Stimulated activated naive CD4-positive, alpha-beta T cell (primary cell): ENCODE results near the gene SIK1.
"Not testable (repeated sequence)": the region's sequence is repeated elsewhere in the genome, so short reads cannot be mapped to it uniquely, and the experiment has no call there.

ENCODE experiments used
- DNase-seq, 6 experiments: peaks; one replicate each; lab custom pipeline; 2025; lab: John Stamatoyannopoulos, UW

Gene SIK1

DNA sequence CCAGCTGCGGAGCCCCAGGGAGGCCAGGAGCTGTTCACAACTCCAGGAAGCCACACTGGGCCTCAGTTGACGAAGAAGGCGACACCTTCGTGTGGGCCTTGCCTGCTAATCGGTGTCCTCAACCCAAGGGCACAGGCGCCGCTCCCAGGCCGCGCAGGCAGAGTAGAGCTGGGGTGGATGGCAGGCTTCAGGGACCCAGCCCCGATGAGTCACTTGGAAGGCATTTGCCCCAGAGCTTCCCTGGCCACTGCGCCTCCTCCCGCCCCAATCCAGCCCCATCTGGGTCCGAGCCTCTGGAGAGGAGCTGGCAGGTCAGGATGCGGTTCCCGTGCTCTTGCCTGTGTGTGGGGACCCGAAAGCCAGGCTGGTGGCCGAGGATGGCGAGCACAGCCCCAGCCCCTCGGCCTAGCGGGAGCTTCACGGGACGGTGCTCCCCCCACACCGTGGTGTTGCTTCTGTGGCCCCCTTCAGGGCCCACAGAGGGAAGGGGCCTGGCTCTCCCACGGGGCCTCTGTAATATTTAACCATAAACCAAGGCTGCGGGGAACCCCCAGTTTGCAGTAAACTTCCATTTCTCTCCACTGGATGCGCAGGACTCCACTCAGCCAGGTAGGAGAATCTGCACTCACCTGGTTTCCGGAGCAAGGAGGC lies 30.0 kb downstream of the SIK1 start:
- DNase-seq: not testable (repeated sequence)

DNA sequence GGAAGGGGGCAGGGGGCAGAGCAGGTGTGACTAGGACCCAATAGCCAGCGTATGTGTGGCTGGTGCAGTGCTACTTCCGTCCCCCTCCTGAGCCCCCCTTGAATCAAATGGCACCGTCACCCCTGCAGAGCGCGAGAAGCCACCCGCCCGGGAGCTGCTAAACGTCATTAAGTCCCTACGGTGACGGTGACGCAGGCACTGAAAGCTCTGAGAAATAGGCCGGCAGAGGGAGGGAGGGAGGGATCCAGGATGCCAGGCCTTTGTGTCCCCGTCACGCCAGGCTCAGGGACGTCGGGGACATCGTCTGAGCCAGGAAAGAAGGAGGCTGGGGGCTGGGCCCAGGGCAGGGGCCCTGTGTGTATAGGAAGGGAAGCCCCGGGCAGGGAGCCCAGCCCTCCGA lies 43.6 kb downstream of the SIK1 start:
- DNase-seq: not testable (repeated sequence)

DNA sequence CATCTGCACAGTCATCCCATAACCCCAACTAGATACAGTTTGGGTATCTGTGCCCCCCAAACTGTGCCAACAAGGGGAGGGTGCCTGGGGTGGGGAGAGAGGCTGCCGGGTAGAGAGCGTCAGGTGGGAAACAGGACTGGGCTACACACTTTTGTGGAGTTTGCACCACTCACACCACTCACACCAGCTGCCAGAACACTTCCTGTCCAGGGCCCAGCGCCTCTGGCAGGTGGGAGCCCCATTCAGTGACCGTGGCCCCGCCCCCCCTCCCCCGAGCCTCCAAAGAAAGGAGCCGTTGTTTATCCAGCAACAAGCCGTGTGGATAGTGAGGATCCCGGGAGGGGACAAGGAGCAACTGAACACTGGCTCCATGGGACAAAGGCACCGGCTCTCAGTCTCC lies 44.0 kb downstream of the SIK1 start:
- not testable (repeated sequence) for DNase-seq

DNA sequence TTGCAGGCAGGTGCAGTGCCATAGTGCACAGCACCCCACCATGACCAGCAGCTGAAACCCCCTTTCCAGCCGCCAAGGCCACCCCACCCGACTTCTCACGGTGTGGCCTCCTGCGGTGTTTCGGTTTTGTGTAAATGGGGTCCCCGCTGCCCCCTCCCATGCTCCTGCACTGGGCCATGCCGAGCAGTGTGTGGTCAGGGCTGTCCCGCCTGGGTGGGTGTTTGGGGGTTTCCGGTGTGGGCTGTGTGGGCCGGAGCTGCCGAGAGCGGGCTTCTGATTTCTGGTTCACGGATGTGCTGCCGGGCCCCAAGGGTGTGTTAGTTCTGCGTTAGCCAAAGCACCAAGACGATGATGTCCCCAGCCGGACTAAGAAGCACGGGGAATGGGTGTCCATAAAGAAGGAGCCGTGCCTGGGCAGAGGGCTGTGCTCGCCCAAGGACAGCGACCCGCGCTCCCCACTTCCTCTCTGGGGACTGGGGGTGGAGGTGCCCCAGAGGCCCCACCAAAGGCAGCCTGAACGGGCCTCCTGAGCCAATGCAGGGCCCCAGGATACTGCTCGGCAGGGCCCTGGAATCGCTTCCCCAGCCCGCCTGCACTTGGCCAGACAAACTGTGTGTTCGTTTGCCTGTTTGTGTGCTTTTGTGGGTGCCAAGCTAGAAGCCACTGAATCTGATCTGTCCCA lies 45.9 kb downstream of the SIK1 start:
- not testable (repeated sequence) for DNase-seq

DNA sequence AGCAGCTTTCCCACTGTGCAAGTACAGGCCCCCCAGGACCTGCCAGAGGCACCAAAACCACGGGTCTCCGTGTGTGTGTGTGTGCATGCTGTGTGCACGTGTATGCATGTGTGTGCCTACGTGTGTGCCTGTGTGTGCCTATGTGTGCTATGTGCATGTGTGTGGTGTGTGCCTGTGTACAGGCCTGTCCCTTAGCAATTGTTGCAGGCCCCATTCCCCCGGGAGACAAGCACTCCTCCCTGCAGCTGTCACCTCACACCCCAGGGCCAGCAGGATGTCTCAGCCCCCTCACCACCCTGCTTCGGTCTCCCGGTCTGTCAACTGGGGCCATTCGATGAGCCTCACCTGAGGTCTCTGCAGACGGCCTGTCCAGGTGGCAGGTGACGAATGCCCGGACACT lies 46.6 kb downstream of the SIK1 start:
- DNase-seq: not testable (repeated sequence)

DNA sequence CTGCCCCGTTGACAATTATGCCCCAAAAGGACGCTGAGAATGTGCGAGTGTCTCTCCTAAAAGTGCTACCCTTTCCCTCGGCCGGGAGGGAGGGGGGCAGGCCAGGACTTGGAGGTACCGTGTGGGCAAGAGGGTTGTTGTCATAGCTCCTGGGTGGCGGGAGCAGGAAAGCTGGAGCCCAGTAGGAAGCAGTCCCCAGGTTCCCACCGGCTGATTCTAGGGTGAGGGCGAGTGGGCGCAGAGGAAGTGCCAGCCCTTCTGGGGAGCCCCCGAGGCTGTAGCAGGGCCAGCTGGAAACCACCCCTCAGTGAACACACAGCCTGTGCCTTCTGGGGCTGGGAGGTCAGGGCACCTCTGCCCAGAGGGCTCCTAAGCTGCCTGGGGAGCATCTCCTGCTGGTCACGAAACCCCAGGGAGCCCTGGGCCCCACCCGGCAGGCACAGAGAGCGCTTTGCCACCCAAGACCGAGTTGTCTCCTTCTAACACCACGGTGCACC lies 47.3 kb downstream of the SIK1 start:
- DNase-seq: not testable (repeated sequence)

DNA sequence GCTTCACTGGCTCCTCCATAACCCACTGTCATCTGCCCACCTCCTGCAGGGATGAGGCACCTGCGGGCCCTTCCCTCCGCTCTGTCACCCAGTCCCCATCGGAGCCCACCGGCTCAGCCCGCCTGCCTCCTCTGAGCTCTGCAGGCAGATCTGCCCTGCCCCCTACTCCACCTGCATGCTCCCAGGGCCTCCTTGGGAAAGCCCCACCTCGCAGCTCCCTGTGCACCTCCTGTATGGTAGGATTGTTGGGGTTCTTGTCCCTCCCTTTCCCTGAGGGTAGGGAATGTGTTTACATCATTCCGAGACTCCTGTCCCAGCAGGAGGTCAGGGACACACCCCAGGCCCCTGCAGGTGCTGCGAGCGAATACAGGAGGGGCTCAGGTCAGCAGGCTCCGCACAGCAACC lies 50.5 kb downstream of the SIK1 start:
- DNase-seq: no peak

DNA sequence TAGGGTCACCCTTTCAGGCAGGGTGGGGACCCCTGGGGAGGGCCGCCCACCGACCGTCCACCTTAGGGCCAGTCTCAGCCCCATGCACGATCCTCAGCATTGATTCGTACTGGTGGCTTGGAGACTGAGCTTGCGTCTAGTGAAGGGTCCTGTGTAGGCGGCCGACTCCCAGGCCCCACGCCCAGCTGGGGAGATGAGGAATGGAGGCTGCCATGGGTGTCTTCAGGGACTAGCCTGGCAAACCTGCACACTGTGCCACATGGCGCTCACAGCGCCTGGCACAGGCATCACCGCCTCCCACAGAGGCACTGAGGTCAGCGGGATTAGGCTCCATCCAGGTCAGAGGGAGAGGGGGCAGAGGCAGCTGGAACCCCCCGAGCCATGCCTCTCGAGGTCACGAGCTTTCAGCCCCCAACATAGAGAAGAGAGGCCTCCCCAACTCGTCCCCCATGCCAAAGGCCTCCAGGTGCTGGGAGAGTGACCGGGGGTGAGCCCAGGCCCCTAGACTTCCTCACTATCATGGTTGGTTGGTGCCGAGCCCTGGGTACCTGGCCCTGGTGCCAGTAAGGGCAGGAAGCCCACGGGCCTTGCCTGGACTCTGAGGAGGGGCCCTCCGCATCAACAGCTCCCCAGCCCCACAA lies 51.0 kb downstream of the SIK1 start:
- DNase-seq: no peak

DNA sequence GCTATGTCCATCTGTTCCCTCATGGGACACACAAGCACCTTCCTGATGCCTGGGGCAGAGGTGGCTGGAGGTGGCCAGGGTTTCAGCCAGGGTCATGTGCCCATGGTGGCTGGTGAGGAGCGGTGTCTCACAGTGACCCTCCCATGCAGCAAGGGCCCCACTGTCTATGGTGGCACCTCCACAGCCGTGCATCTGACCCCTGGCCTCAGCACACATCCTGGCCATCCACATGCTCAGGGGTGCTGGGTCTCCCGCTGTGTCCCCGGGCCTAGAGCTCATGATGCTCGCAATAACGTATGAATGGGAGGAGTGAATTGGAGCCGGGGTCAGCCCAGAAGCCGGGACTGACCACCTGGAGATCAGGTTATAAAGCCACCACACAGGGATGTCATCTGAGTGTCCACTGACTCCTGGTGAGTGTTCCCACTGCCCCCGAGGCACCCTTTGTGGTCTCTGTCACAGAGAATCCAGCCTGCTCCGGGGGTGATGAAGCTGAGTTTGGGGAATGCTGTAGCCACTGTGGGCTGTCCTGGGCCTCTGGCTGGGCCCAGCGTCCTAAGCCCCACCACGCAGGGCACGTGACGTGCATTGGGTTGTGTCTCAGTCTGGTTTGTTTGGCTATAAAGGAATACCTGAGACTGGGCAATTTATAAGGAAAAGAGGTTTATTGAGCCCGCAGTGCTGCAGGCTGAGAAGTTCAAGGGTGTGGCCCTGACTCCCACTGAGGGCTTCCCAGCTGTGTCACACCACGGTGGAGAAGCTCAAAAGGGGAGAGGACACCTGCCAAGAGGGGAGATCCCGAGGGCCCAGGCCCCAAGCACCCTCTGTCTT lies 51.7 kb downstream of the SIK1 start:
- no peak for DNase-seq

DNA sequence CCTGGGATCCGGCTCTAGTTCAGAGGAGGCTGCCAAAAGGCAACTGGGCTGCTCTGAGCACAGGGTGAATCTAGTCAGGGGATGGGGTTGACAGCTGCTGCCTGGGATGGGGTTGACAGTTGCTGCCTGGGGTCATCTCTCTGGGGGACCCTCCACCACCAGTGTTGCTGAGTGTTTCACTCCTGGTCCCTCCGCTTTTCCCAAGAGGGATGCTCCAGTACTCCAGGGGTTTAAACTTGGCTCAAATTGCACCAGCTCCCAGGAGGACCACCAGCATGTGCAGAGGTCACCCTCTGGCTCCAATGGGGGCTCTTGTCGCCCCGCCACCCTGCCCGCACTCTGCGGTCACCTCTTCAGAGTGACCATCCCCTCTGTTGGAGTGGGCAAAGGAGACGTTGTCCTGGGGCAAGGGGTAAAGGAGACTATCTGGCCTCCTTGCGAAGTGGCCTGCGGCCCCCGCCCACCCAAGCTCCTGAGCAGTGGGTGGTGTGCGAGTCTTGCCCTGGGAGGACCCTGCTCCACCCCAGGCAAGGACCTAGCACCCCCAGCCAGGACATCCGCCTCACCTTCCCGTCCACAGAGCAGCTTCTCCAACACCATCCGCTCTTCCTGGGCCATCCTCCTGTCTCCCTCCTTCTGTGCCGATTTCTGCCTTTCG lies 52.6 kb downstream of the SIK1 start:
- no peak for DNase-seq

DNA sequence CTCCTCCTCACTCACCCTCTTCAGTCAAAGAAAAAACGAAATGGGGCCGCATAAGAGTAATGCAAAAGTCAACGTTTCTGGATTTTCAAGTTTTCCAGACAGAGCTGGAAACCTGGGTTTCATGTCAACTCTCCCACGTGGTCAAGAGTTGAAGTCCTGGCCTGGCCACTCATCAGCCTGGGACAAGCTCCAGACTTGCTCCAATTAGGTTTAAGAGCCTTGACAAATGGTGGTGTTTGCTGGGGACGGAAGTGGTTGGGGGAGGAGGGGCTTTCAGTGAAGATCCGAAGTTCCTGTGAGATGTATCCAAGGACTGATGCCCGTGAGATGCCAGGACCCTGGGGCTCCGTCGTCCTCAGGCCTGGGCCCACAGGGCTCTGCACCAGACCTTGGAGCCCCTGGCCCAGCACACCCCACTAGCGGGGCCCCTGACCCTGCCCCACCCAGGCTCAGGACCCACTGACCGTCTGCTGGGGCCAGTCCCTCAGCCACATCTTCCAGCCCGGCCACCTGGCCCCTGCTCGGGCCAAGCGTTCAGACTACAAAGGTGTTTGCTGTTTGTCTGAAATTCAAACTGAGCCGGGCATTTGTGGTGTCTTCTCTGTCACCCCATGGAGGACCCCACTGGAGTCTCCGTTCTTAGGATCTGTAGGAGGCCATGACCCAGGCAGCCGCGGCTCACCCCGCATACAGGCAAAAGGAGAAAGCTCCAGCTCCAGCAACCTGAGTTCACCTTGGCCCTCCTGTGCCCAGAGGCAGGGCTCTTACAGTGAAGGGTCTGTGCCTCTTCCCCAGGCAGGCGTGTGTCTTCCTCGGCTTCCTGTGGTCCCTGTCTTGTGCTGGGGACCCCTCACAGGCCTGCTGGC lies 53.3 kb downstream of the SIK1 start:
- DNase-seq: no peak

DNA sequence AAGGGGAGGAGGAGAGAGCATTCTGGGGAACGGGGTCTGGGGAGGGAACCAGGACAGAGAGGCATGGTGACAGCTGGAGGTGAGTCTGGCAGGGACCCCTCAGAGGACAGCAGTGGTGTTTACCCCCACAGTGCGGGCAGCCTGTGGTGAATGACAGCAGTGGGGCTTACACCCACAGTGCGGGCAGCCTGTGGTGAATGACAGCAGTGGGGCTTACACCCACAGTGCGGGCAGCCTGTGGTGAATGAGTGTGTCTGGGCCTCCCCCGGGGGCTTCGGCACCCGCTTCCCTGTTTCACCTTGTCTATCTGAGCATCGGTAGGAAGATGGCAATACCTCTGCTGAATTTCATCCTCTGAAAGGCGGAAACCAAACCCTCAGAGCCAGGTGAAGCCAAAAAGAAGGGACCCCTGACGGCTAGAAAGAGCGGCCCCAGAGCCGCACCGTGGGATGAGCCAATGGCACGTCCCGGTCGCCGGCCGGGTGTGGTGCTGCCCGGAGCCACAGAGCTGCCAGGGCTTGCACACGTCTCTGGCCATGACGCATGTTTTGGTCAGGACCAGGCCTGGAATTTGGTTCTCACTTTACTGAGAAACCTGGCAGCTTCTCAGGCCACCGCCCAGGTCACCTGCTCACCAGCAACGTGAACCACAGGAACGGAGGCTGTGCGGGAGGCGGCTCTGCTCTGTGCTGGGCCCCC lies 54.1 kb downstream of the SIK1 start:
- DNase-seq: no peak

DNA sequence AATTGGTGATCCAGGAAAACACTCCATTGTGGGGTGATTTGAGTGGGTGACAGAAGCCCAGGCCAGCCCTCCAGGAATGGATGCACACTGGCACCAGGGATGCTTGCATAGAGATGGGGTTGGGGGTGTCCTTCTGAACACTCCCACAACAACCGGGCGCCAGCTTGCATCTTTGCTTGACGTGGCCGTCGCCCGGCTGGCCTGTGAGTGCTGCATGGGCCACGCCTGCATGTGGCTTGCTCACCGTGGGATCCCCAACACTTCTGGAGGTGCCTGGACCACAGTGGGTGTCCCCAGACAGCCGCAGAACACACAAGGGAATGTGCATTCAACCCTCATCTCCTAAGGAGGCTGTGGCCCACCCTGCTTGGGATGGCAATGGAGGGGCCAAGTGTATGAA lies 55.1 kb downstream of the SIK1 start:
- DNase-seq: no peak

DNA sequence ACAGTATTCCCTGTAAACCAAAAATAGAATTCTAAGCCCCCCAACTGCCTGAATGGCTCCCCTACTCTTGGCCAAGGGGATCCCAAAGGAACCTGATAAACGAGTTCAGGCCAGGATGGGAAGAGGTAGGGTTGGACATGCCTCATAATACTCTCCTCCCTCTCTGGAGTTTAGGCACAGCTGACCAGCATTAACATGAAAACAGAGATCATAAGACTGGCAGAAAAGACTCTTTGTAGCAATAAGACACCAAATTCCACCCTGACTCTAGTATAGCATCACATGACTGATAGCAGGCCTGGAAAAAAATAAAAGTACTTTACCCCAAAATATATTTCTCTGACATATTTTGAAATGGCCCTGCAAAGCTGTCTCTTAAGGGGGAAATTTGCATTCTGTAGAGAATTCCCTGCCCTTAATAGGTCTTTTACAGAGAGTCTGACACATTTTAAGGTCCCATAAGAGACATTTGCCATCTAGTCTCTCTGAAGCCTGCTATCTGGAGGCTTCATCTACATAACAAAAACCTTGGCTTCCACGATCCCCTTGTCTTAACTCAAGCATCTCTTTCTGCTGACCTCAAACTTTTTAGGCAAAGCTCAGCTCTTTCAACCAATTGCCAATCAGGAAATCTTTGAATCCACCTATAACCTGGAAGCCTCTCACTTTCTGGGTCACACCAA lies 55.9 kb downstream of the SIK1 start:
- DNase-seq: no peak

DNA sequence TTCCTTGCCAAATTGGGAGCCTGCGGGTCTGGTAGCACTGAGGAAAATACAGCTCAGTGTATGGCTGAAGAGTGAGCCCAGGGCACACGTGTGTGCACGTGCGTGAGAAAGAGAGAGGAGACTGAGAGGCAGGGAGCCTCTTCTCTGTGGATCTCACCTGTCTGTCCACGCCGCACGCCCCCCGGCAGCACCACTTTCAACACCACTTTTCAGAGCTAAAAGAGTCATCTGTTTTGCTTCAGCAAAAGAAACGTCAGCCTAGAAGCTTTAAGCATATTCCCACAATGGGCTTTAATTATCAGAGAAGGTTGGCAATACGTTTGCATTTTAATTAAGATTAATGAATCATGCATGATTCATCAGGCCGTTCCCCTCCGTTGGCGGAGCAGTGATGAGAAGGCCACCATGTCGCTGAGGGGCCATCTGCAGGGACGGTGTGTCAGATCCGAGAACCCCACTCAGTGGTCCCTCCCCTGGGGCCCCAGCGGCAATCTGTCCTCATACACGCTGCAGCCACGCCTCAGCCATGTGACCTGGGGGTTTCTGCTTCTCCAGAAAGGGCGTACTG lies 56.8 kb downstream of the SIK1 start:
- no peak for DNase-seq

DNA sequence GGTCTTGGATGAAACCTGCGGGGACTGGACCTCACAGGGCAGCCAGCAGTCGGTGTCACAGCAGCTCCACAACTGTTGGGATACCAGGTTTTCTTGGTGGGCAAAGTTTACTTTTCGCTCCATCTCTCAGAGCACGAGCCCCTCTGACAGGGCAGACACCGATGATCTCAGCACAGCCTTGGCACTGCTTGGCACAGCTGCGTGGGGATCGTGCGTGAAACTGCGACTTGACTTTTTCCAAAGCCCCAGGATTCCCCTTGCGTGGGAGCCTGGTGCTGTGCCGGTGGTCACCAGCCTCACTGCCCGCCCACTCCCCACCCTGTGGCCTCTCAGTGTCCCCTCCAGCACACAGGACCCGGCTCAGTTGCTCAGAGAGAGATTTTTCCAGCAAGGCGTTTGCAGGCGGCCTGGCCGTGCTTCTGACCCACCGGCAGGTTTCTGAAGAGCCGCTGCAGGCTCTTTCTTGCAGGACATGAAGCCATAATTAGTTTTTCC lies 57.3 kb downstream of the SIK1 start:
- DNase-seq: no peak

DNA sequence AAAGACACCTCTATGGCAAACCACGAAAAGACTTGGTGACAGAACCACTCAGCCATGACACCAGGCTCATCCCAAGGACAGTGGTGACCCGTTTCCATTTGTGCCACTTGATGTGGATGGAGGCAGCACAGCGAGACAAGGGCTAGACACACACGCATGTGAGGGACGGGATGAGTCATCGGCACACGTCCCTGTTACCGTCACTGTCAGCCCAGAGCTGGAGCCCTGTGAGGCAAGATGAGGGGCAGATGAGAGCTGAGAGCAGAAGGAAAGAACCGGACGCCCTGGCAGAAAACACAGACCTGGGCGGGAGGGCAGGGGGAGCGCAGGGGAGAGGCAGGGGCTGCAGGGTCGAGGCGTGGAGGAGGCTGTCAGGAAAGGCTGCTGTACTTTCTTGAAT lies 57.8 kb downstream of the SIK1 start:
- no peak for DNase-seq

DNA sequence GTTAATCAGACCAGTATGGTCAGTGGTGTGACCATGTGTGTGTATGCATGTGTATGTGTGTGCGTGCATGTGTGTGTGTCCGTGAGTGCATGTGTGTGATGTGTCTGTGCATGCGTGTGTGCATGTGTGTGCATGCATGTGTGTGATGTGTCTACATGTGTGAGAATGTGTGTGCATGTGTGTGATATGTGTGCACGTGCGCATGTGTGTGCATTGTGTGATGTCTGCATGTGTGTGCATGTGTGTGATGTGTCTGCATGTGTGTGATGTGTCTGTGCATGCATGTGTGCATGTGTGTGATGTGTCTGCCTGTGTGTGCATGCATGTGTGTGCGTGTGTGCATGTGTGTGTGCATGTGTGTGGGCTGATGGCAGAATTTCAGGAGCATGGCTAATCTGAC lies 58.2 kb downstream of the SIK1 start:
- DNase-seq: no peak

DNA sequence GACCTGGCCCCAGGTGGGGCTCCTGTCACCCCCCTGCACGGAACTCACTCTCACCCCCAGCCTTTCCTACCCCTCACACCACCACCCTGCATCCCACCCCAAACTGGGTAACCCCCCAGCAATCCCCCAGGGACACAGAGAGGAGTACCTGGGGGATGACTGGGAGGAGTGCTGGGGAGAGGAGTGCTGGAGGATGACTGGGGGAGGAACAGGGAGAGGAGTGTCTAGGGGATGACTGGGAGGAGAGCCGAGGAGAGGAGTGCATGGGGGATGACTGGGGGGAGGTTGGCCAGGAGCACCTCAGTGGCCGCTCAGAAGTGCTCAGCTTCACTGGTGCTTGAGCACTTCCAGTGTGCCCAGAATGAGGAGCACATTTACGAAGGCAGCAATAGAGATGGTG lies 59.1 kb downstream of the SIK1 start:
- no peak for DNase-seq
